Heart left ventricle (tissue), 16 donors: Measurements from ENCODE around the gene MAPK7. TPM values are rescaled to one million over a fixed set of nuclear protein-coding genes. Genes with fewer than 3 reads are reported as not detected.

Source experiments
- ATAC-seq, 4 donors: fragments of 200-7000 bp; cut with Tn5 transposase; one replicate each; pipeline ENCODE4 v1.9.1; 2020 to 2022; ENCODE audit warnings: moderate library complexity in 4 of 4, mild to moderate bottlenecking in 3 of 4, moderate number of reproducible peaks in 1 of 4
- DNase-seq, 5 donors: peaks; one replicate each; pipeline ENCODE4 v3.0.0-alpha.2; 2020
- H3K27ac ChIP-seq, 12 donors: fragments of 200-600 bp; sonication (generic) in 4 of 12; one replicate each; pipeline versions ENCODE4 v1.5.0 to v1.8.0; 2016 to 2022; ENCODE audit warnings: mild to moderate bottlenecking in 2 of 12
- H3K27me3 ChIP-seq, 9 donors: fragments of 200-600 bp; sonication (generic) in 2 of 9; one replicate each; pipeline versions ENCODE4 v1.5.1 to v1.8.0; 2016 to 2022; ENCODE audit warnings: mild to moderate bottlenecking in 3 of 9
- H3K36me3 ChIP-seq, 9 donors: fragments of 200-600 bp; sonication (generic) in 2 of 9; one replicate each; pipeline versions ENCODE4 v1.5.0 to v1.8.0; 2018 to 2022; ENCODE audit warnings: mild to moderate bottlenecking in 2 of 9
- H3K4me1 ChIP-seq, 12 donors: fragments of 200-600 bp; sonication (generic) in 4 of 12; one replicate each; pipeline versions ENCODE4 v1.5.0 to v1.8.0; 2016 to 2022; ENCODE audit warnings: mild to moderate bottlenecking in 3 of 12
- H3K4me3 ChIP-seq, 12 donors: fragments of 200-600 bp; sonication (generic) in 4 of 12; one replicate each; pipeline versions ENCODE4 v1.5.0 to v1.8.0; 2017 to 2022; ENCODE audit warnings: mild to moderate bottlenecking in 9 of 12, moderate library complexity in 4 of 12
- H3K9me3 ChIP-seq, 12 donors: fragments of 200-600 bp; sonication (generic) in 4 of 12; one replicate each; pipeline versions ENCODE4 v1.5.0 to v1.8.0; 2016 to 2022; ENCODE audit warnings: mild to moderate bottlenecking in 1 of 12
- CTCF ChIP-seq, 12 donors: fragments of 200-600 bp; sonication (generic) in 4 of 12; IDR thresholded peaks; one replicate each; pipeline versions ENCODE4 v1.5.0 to v1.8.0; 2018 to 2022; ENCODE audit warnings: antibody characterized with exemption in 12 of 12, mild to moderate bottlenecking in 5 of 12
- POLR2A ChIP-seq, 2 donors: fragments of 450-650 bp; IDR thresholded peaks; one replicate each; pipeline ENCODE4 v1.6.1; 2017; ENCODE audit warnings: antibody characterized with exemption in 2 of 2, mild to moderate bottlenecking in 2 of 2, moderate library complexity in 2 of 2
- WGBS, 4 donors: extraction: QIAGEN DNeasy Blood & Tissue Kit in 2 of 4; methylation state at CpG; one replicate each; pipeline versions ENCODE4 v1.1.5 to v1.1.7; 2013 to 2018; 5-methylcytosine and 5-hydroxymethylcytosine counted together
- intact Hi-C, 10 donors: fragments of 100-400 bp; cut with DNase I; formaldehyde crosslinking; loops; one replicate each; pipeline versions ENCODE4 v1.11.1 to v1.14.2; 2022
- polyA plus RNA-seq, 2 donors: library from polyadenylated mRNA; stranded (reverse); fragments of 200-250 nt; gene quantifications; one replicate each; pipeline ENCODE4 v1.2.3, GENCODE V29; 2013
- total RNA-seq, 9 donors: library from RNA; depleted of rRNA in 2 of 9; stranded (reverse); fragments of >200 nt in 2 of 9; fragmentation: NEBNext Ultra II Directional in 3 of 9; extraction: Animal tissue kit (Norgen Biotek cat#: 25700) in 3 of 9; gene quantifications; one replicate each; pipeline versions ENCODE4 v1.1.0 to v1.2.4, GENCODE V29; 2016 to 2023
- donor health status: ischemic (EF 13 %, LVEDD 7.1; RV severe dilation, severe dysfunction).
- donor health status: healthy with polysubstance abuse.
- donor health status: DM: no; HTN: yes; CAD: no.
- donor health status: DM: no; HTN: no; CAD: no.
- donor health status: ischemic (EF 25% LVEDD 6.9; RV normal size, moderate dysfunction).
- donor health status: ischemic (EF 25% LVEDD 5.7; RV mildly dilated, moderate dysfunction).
- donor health status: healthy.
- donor health status: DM: yes; HTN: yes; CAD: no.
- donor health status: ischemic (EF 35%, LVEDD 5.7; RV mildly dilated, moderate dysfunction).
- donor health status: nonischemic (EF 11% LVEDD 7.7; RV severe dilation, severe dysfunction).
- donor health status: DM: yes; HTN: yes; CAD: no.
- donor health status: PGD.
- donor health status: ischemic (EF 29% LVEDD 5.4; RV normal size, mild dysfunction).
- donor health status: nonischemic (EF 23%, LVEDD 6.1; RV moderate dilation, normal function).

The MAPK7 gene
- total and polyA plus RNA-seq, 11 donors, result 5.7 to 25.4 (median 12.1) TPM

GRCh38 chr17:19343256-19343630 lies 35.1 kb upstream of the MAPK7 start:
- TF ChIP-seq CTCF (IDR thresholded peaks at IDR 0.05) (no peak), POLR2A (IDR thresholded peaks at IDR 0.05) (no peak)
- no peaks in the 10 kb centered on the region for H3K9me3 ChIP-seq
- WGBS, 4 donors, result 79 to 87% (median 84%) methylated on average over 6 to 7 of the region's 7 CpGs
- H3K27ac ChIP-seq, result no peak overlapping the region
- H3K27me3 ChIP-seq, result no peaks in the 10 kb centered on the region
- H3K4me3 ChIP-seq, result no peak overlapping the region
- intact Hi-C loops, result no loop called here
- peaks cover 10 to 63% (median 34%) of the 10 kb centered on the region in 12 donors for H3K4me1 ChIP-seq
- H3K36me3 ChIP-seq, result no peaks in the 10 kb centered on the region
- ATAC-seq (no peak), DNase-seq (no peak)

DNA sequence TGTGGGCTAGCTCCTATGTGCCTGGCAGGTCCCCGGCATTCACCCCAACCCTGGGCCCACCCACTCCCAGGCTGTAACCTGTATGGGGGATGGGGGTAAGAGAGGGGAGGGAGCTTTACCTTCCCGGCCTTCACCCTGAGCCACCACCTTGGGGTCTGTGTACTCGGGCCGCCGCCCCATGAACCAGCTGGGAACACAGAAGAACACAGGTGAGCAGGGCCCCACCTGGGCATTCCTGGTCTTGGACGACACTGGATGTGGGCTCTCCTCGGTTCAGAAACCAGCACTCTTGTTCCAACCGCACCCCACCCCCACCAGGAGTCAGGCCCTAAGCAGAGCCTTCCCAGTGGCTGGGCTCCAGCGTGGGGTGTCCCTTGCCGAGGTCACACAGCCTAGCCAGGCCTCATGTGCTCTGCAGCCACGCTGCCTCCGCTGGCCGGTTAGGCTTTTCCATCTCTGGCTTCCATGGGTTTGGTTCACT lies 34.6 kb upstream of the MAPK7 start:
- intact Hi-C loops, result no loop called here
- ATAC-seq (no peak), DNase-seq (no peak)
- WGBS, 4 donors, result 75 to 87% (median 82%) methylated on average over 3 to 13 of the region's 13 CpGs
- TF ChIP-seq POLR2A (IDR thresholded peaks at IDR 0.05), result no peak
- no peak for TF ChIP-seq CTCF (IDR thresholded peaks at IDR 0.05)
- peaks cover 10 to 61% (median 33%) of the 10 kb centered on the region in 12 donors for H3K4me1 ChIP-seq
- H3K9me3 ChIP-seq, result no peaks in the 10 kb centered on the region
- H3K27ac ChIP-seq, result no peak overlapping the region
- H3K4me3 ChIP-seq, result no peak overlapping the region
- no peaks in the 10 kb centered on the region for H3K36me3 ChIP-seq
- H3K27me3 ChIP-seq, result no peaks in the 10 kb centered on the region

GRCh38 chr17:19344311-19345066 lies 33.8 kb upstream of the MAPK7 start:
- ATAC-seq (no peak), DNase-seq (no peak)
- Histone ChIP-seq H3K36me3 (no peaks in the 10 kb centered on the region), H3K9me3 (no peaks in the 10 kb centered on the region), H3K27me3 (no peaks in the 10 kb centered on the region), H3K4me3 (no peak overlapping the region), H3K4me1 (peaks cover 10 to 61% (median 33%) of the 10 kb centered on the region in 12 donors), H3K27ac (no peak overlapping the region)
- intact Hi-C loops, result loop anchor here in 1 of 10 donors (5.0 kb wide), 1 partner anchor 82 kb away; no protein-coding TSS in a partner anchor
- 67 to 87% (median 78%) methylated on average over 27 to 40 of the region's 40 CpGs for WGBS, 4 donors
- TF ChIP-seq CTCF (IDR thresholded peaks at IDR 0.05) (no peak), POLR2A (IDR thresholded peaks at IDR 0.05) (no peak)

- Histone ChIP-seq H3K27me3 (no peaks in the 10 kb centered on the region), H3K9me3 (no peaks in the 10 kb centered on the region), H3K4me3 (no peak overlapping the region), H3K27ac (peak overlapping the region in 2 of 12 donors; percentile 73 to 83), H3K36me3 (no peaks in the 10 kb centered on the region), H3K4me1 (peaks cover 10 to 61% (median 33%) of the 10 kb centered on the region in 12 donors)
- WGBS, 4 donors, result 92 to 96% (median 94%) methylated on average over 7 of the region's 7 CpGs
- no peak for TF ChIP-seq POLR2A (IDR thresholded peaks at IDR 0.05)
- TF ChIP-seq CTCF (IDR thresholded peaks at IDR 0.05), result no peak
- intact Hi-C loops, result loop anchor here in 1 of 10 donors (5.0 kb wide), 1 partner anchor 83 kb away; no protein-coding TSS in a partner anchor
- no peak for DNase-seq
- ATAC-seq, result no peak
Observed at GRCh38 chr17:19345067-19345460, 33.2 kb upstream of the MAPK7 start.
